Measurements from ENCODE around the gene ZC3H10.
A peak's percentile ranks its signal among the peaks of the same experiment; 100 is the strongest.

The ZC3H10 gene

DNA sequence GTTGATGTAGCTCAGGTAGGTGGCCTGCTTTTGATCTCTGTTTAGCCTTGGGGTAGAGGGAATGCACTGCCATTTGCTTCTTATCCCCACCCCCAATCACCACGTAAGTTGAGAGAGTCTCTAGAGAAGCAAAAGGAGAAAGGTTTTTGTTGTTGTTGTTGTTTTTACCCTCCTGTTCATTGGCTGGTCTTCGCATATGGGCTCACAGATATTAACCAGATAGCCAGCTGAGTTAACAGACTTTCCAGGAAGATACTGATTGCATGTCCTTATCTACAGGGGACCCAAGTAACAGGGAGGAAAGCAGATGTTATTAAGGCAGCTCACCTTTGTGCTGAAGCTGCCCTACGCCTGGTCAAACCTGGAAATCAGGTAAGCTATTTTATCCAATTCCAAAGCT is 10.8 kb upstream of the ZC3H10 start:
- Histone ChIP-seq H2AFZ (ENCODE audit: low read depth, low read length, severe bottlenecking) (no peak overlapping the region), H3F3A (ENCODE audit: insufficient read depth) (peaks cover 39% of the 10 kb centered on the region), H4K20me1 (ENCODE audit: low read depth, low read length) (peaks cover 9% of the 10 kb centered on the region; the same call in 1 of the 2 replicates), H3K4me2 (ENCODE audit: low read depth, low read length, poor library complexity, severe bottlenecking) (no peak overlapping the region), H3K27ac (ENCODE audit: low read depth, low read length) (no peak overlapping the region), H3K9ac (ENCODE audit: low read length) (no peak overlapping the region), H3K79me2 (ENCODE audit: insufficient read depth, low read length) (peaks cover 40% of the 10 kb centered on the region), H3K4me3 (ENCODE audit: insufficient read depth, low read length, poor library complexity, severe bottlenecking) (no peak overlapping the region), H3K27me3 (ENCODE audit: low read length) (no peaks in the 10 kb centered on the region), H3K36me3 (ENCODE audit: low read length) (peaks cover 33% of the 10 kb centered on the region), H3K9me3 (ENCODE audit: insufficient read depth, low read length) (no peaks in the 10 kb centered on the region), H3K9me2 (replicated peaks; ENCODE audit: insufficient read depth, low read length) (no peaks in the 10 kb centered on the region)
- TF ChIP-seq, protein P1, sequence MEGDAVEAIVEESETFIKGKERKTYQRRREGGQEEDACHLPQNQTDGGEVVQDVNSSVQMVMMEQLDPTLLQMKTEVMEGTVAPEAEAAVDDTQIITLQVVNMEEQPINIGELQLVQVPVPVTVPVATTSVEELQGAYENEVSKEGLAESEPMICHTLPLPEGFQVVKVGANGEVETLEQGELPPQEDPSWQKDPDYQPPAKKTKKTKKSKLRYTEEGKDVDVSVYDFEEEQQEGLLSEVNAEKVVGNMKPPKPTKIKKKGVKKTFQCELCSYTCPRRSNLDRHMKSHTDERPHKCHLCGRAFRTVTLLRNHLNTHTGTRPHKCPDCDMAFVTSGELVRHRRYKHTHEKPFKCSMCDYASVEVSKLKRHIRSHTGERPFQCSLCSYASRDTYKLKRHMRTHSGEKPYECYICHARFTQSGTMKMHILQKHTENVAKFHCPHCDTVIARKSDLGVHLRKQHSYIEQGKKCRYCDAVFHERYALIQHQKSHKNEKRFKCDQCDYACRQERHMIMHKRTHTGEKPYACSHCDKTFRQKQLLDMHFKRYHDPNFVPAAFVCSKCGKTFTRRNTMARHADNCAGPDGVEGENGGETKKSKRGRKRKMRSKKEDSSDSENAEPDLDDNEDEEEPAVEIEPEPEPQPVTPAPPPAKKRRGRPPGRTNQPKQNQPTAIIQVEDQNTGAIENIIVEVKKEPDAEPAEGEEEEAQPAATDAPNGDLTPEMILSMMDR (IDR thresholded peaks at IDR 0.05; ENCODE audit: insufficient read depth, low read length, poor library complexity, severe bottlenecking), result no peak
- TF ChIP-seq EZH2phosphoT487 (conservative IDR thresholded peaks at IDR 0.05; ENCODE audit: low read length), result no peak

DNA sequence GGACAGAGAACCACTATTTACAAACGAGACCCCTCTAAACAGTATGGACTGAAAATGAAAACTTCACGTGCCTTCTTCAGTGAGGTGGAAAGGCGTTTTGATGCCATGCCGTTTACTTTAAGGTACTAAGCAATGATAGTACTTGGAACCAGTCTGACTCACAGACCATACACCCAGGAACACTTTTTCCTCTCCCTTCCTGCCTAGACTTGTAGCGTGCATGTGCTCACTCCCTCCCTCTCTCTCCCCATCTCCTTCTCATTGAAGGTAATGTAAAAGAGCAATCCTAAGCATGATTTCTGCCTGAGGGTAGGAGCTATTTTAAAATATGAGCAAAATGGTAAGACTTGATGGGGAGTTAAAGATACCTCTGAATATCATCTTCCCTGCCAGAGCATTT is 7.5 kb upstream of the ZC3H10 start:
- TF ChIP-seq, protein P1 (IDR thresholded peaks at IDR 0.05; ENCODE audit: insufficient read depth, low read length, poor library complexity, severe bottlenecking), result no peak
- no peak for TF ChIP-seq EZH2phosphoT487 (conservative IDR thresholded peaks at IDR 0.05; ENCODE audit: low read length)
- no peak overlapping the region for H2AFZ ChIP-seq (ENCODE audit: low read depth, low read length, severe bottlenecking)
- no peaks in the 10 kb centered on the region for H3K9me3 ChIP-seq (ENCODE audit: insufficient read depth, low read length)
- peaks cover 63% of the 10 kb centered on the region for H3F3A ChIP-seq (ENCODE audit: insufficient read depth)
- H4K20me1 ChIP-seq (ENCODE audit: low read depth, low read length), result peaks cover 9% of the 10 kb centered on the region; the same call in 1 of the 2 replicates
- H3K4me3 ChIP-seq (ENCODE audit: insufficient read depth, low read length, poor library complexity, severe bottlenecking), result no peak overlapping the region
- H3K4me2 ChIP-seq (ENCODE audit: low read depth, low read length, poor library complexity, severe bottlenecking), result no peak overlapping the region
- H3K9ac ChIP-seq (ENCODE audit: low read length), result no peak overlapping the region
- H3K79me2 ChIP-seq (ENCODE audit: insufficient read depth, low read length), result peaks cover 28% of the 10 kb centered on the region
- no peaks in the 10 kb centered on the region for H3K9me2 ChIP-seq (replicated peaks; ENCODE audit: insufficient read depth, low read length)
- no peak overlapping the region for H3K27ac ChIP-seq (ENCODE audit: low read depth, low read length)
- H3K36me3 ChIP-seq (ENCODE audit: low read length), result peaks cover 33% of the 10 kb centered on the region
- no peaks in the 10 kb centered on the region for H3K27me3 ChIP-seq (ENCODE audit: low read length)

DNA sequence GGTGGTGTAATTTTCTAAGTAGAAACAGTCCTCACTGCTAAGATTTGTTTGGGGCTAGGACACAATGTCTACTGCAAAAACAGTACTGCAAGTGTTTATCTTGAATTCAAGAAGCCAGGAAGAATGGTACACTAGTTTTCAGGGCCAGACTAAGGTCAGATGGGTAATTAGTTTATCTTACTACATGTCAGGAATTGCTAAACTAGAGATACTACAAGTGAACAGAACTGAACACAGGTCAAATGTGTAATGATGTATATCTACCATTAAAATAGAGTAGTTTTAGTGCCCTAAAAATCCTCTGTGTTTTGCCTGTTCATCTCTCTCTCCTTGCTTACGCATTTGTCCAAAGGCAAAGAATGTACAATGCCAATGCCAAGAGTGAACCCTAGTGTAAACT is 4.0 kb upstream of the ZC3H10 start:
- Histone ChIP-seq H3K27ac (ENCODE audit: low read depth, low read length) (peak overlapping the region; percentile 11), H3K9ac (ENCODE audit: low read length) (no peak overlapping the region), H2AFZ (ENCODE audit: low read depth, low read length, severe bottlenecking) (no peak overlapping the region), H3F3A (ENCODE audit: insufficient read depth) (peaks cover 79% of the 10 kb centered on the region), H3K4me2 (ENCODE audit: low read depth, low read length, poor library complexity, severe bottlenecking) (no peak overlapping the region), H4K20me1 (ENCODE audit: low read depth, low read length) (no peaks in the 10 kb centered on the region), H3K9me2 (replicated peaks; ENCODE audit: insufficient read depth, low read length) (no peaks in the 10 kb centered on the region), H3K36me3 (ENCODE audit: low read length) (peaks cover 17% of the 10 kb centered on the region), H3K9me3 (ENCODE audit: insufficient read depth, low read length) (no peaks in the 10 kb centered on the region), H3K79me2 (ENCODE audit: insufficient read depth, low read length) (peaks cover 16% of the 10 kb centered on the region), H3K27me3 (ENCODE audit: low read length) (no peaks in the 10 kb centered on the region), H3K4me3 (ENCODE audit: insufficient read depth, low read length, poor library complexity, severe bottlenecking) (no peak overlapping the region)
- TF ChIP-seq, protein P1 (IDR thresholded peaks at IDR 0.05; ENCODE audit: insufficient read depth, low read length, poor library complexity, severe bottlenecking), result no peak
- TF ChIP-seq EZH2phosphoT487 (conservative IDR thresholded peaks at IDR 0.05; ENCODE audit: low read length), result no peak
